ENCODE data around the gene ADAM22.

Gene ADAM22

GRCh38 chr7:88105231-88105630 is 171.2 kb downstream of the ADAM22 start:
- DNase-seq: no peak

- DNase-seq: no peak
These were observed 172.4 kb downstream of the ADAM22 start for GRCh38 chr7:88106434-88106833.

- DNase-seq: no peak
These were observed 175.6 kb downstream of the ADAM22 start for GRCh38 chr7:88109612-88110011.

GRCh38 chr7:88111140-88111743 is 177.2 kb downstream of the ADAM22 start:
- peak in 1 of 56 donors; percentile 8 for DNase-seq

- DNase-seq: no peak
These were observed 178.0 kb downstream of the ADAM22 start for GRCh38 chr7:88111954-88112471.

- no peak for DNase-seq
These were observed 181.3 kb downstream of the ADAM22 start for GRCh38 chr7:88115258-88115796.

GRCh38 chr7:88115816-88116215 is 181.8 kb downstream of the ADAM22 start:
- DNase-seq: no peak

GRCh38 chr7:88116235-88116795 is 182.3 kb downstream of the ADAM22 start:
- no peak for DNase-seq

GRCh38 chr7:88117325-88117724 is 183.3 kb downstream of the ADAM22 start:
- no peak for DNase-seq

GRCh38 chr7:88121335-88121734 is 187.3 kb downstream of the ADAM22 start:
- no peak for DNase-seq

GRCh38 chr7:88127637-88128290 is 193.7 kb downstream of the ADAM22 start:
- no peak for DNase-seq

- no peak for DNase-seq
These were observed 198.7 kb downstream of the ADAM22 start for GRCh38 chr7:88132725-88133124.

- no peak for DNase-seq
These were observed 206.9 kb downstream of the ADAM22 start for GRCh38 chr7:88140947-88141346.

GRCh38 chr7:88141479-88141878 is 207.4 kb downstream of the ADAM22 start:
- no peak for DNase-seq

- DNase-seq: no peak
These were observed 207.9 kb downstream of the ADAM22 start for GRCh38 chr7:88141953-88142352.

- peak in 5 of 56 donors; percentile 3 to 27 (median 4) for DNase-seq
These were observed 212.6 kb downstream of the ADAM22 start for GRCh38 chr7:88146616-88147015.

- no peak for DNase-seq
These were observed 213.3 kb downstream of the ADAM22 start for GRCh38 chr7:88147341-88147740.

GRCh38 chr7:88147949-88148348 is 213.9 kb downstream of the ADAM22 start:
- DNase-seq: no peak

GRCh38 chr7:88150033-88150432 is 216.0 kb downstream of the ADAM22 start:
- DNase-seq: no peak

- peak in 4 of 56 donors; percentile 1 to 16 (median 5) for DNase-seq
These were observed 217.2 kb downstream of the ADAM22 start for GRCh38 chr7:88151119-88151790.

- DNase-seq: no peak
These were observed 219.3 kb downstream of the ADAM22 start for GRCh38 chr7:88153378-88153777.

- no peak for DNase-seq
These were observed 221.7 kb downstream of the ADAM22 start for GRCh38 chr7:88155756-88156155.

Measured in amygdala (tissue), 56 donors.